ENCODE results near the gene TMEM200B.
"Not testable (repeated sequence)": the region's sequence is repeated elsewhere in the genome, so short reads cannot be mapped to it uniquely, and the experiment has no call there.

Gene TMEM200B

GRCh38 chr1:29123887-29124365 lies at the start of gene TMEM200B:
TMEM200B (minus strand) TSS chr1:29123903; CDS start chr1:29121828, 2,075 bp downstream.
- in situ Hi-C loops (cut with HindIII; ENCODE audit: low sequenced_read_pairs): no loop called here

DNA sequence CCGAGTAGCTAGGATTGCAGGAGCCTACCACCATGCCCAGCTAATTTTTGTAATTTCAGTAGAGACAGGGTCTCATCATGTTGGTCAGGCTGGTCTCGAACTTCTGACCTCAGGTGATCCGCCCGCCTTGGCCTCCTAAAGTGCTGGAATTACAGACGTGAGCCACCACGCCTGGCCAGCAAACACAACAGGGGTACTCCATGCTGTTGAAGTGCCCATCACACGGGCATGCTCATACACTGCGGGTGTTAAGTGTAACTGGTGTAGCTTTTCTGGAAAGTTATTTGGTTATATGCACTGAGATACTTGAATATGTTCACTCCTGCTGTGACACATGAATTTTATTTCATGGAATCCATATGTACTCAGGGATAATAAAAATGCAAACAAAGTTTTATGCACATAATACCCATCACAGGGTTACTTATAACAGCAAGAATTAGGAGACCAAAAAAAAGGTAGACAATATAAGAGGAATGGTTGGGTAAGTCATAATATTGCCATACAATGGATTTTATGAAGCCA lies 48.8 kb upstream of the TMEM200B start:
- in situ Hi-C loops (cut with HindIII; ENCODE audit: low sequenced_read_pairs): no loop called here

DNA sequence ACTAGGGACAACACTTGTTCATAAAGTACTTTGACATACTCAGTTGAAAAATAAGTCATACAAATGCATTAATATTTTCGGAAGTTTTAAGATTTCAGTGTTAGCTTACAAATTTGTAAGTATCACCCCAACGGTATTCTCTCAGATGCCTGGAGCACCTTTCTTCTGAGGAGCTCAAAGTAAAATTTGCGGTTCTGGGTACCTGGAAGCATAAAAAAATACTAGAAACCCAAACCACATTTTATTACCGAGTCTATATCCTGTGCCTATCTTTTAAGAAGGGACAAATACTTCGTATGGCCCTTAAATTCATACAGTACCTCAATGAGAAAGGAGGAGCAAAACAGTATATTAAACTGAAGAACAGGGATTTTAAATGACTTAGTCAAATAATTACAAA lies 47.8 kb upstream of the TMEM200B start:
- in situ Hi-C loops (cut with HindIII; ENCODE audit: low sequenced_read_pairs): no loop called here

GRCh38 chr1:29171089-29171488 lies 47.4 kb upstream of the TMEM200B start:
- in situ Hi-C loops (cut with HindIII; ENCODE audit: low sequenced_read_pairs): no loop called here

GRCh38 chr1:29169976-29170375 lies 46.3 kb upstream of the TMEM200B start:
- in situ Hi-C loops (cut with HindIII; ENCODE audit: low sequenced_read_pairs): no loop called here

- in situ Hi-C loops (cut with HindIII; ENCODE audit: low sequenced_read_pairs): no loop called here
Measured at GRCh38 chr1:29167904-29168303, 44.2 kb upstream of the TMEM200B start.

DNA sequence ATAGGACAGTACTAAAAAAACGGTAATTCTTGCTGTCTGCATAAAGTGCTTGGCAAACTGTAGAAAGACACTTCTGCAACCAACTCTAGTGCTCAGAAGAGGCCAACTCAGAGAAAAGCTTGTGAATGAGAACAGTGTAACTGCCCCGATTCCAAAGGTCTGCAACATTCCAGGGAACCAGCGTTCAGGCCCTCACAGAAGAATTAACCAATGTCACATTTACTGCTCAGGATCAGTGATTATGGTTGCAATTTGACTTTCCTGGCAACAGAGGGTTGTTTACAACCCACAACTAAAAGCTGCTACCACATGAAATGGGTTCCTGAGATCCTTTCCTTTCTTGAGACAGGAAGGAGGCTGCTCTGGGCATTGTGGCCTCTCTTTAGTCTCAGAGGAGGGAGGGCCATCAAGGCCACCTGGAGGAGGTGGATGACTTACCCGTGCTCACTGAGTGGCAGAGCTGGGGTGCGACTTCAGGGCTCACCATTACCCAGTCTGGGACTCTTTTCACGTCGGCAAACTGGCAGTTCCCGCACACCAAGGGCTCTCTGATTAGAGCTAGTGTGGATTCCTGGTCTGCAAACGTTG lies 42.7 kb upstream of the TMEM200B start:
- in situ Hi-C loops (cut with HindIII; ENCODE audit: low sequenced_read_pairs): no loop called here

DNA sequence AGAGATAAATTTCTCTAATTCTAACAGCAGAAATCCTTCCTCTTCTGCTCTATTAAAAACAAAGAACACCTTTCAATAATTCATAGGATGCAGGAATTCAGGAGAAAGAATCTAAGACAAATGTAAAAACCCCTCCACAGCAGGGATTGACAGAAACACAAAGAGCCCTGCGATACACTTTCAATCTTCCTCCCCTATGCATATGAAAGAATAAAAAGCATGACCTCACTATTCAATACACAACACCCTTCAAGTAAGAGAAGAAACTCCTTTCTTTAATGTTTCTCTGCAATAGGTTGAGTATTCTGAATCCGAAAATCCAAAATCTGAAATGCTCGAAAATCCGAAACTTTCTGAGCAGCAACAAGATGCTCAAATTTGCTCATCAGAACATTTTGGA lies 40.9 kb upstream of the TMEM200B start:
- in situ Hi-C loops (cut with HindIII; ENCODE audit: low sequenced_read_pairs): no loop called here

DNA sequence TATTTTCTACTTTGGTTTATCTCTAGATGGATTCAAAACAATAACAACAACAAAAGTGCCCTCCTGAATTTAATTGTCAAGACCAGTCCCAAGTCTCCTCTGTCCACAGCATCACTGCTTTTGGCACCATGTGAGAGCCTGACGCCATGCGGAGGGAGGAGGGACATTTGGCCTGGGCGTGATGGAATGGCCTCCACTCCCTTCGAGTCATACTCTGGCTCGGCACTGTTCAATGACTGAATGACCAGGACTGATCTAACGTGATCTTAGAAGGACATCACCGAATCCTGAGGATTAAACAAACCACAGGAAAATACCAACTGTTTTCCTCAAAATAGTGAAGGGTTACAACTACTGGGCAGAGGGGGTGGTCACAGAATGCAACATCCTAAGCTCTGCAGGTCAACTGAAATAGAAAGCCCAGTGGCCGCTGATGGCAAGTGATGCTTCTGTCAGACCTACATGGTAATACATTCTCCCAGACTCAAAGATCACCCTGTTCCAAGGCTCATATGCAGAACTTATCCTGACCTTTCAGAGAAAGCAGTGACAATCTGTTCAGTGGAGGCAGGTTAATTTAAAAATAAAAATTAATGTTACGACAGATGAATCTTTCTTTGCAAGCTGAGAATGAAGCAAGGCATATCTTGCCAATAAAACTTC lies 38.9 kb upstream of the TMEM200B start:
- in situ Hi-C loops (cut with HindIII; ENCODE audit: low sequenced_read_pairs): no loop called here

GRCh38 chr1:29162025-29162424 lies 38.3 kb upstream of the TMEM200B start:
- in situ Hi-C loops (cut with HindIII; ENCODE audit: low sequenced_read_pairs): no loop called here

GRCh38 chr1:29159773-29160172 lies 36.1 kb upstream of the TMEM200B start:
- in situ Hi-C loops (cut with HindIII; ENCODE audit: low sequenced_read_pairs): no loop called here

GRCh38 chr1:29157269-29157601 lies 33.5 kb upstream of the TMEM200B start:
- in situ Hi-C loops (cut with HindIII; ENCODE audit: low sequenced_read_pairs): no loop called here

DNA sequence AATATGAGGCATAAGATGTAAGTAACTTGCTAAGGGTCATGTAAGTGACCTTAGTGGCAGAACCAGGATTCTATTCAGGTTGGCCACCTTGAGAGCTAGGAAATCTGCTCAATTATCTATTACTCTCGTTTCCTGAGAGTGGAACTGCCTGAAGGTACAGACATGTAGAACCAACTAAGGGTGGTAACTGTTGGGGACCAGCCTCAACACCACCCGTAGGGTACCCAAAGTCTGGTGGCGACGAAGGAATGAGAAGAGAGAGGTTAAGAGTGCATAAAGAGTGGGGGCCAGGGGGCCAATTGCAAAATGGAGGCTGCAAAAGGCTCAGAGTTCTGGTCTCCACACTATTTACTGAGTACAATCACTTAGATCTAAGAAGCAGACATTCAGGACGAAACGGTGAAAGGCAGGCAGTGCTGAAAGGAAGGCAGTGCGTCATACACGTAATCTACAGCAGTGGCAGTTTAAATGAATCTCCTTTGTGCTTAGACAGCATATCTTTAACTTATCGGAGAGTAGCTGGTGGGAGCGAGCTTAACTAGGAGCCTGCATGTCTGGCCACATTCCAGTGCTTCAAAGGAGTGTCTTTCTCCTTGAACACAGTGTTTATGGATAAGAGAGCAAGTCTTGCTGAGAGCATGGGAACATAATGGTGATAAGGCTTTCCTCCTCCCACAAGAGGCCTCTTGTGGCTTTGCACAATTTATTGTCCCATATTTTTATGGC lies 33.0 kb upstream of the TMEM200B start:
- in situ Hi-C loops (cut with HindIII; ENCODE audit: low sequenced_read_pairs): no loop called here

- in situ Hi-C loops (cut with HindIII; ENCODE audit: low sequenced_read_pairs): no loop called here
Measured at GRCh38 chr1:29152046-29152805, 28.5 kb upstream of the TMEM200B start.

- in situ Hi-C loops (cut with HindIII; ENCODE audit: low sequenced_read_pairs): not testable (repeated sequence)
Measured at GRCh38 chr1:29150346-29150745, 26.6 kb upstream of the TMEM200B start.

- in situ Hi-C loops (cut with HindIII; ENCODE audit: low sequenced_read_pairs): no loop called here
Measured at GRCh38 chr1:29148656-29149491, 25.2 kb upstream of the TMEM200B start.

GRCh38 chr1:29145739-29146437 lies 22.2 kb upstream of the TMEM200B start:
- in situ Hi-C loops (cut with HindIII; ENCODE audit: low sequenced_read_pairs): no loop called here

- in situ Hi-C loops (cut with HindIII; ENCODE audit: low sequenced_read_pairs): no loop called here
Measured at GRCh38 chr1:29144178-29144577, 20.5 kb upstream of the TMEM200B start.

- in situ Hi-C loops (cut with HindIII; ENCODE audit: low sequenced_read_pairs): no loop called here
Measured at GRCh38 chr1:29142714-29143113, 19.0 kb upstream of the TMEM200B start.
